ENCODE measurements around the gene RANBP3L. TPM values are rescaled to one million over a fixed set of nuclear protein-coding genes. Genes with fewer than 3 reads are reported as not detected.

The RANBP3L gene
- total and polyA plus RNA-seq, 9 of the 15 experiments (the other 6 are each of a cell fraction or from before 2014, with no cell fraction given), result 0.01 to 0.06 TPM; not detected in 7

- TF ChIP-seq TBP (optimal IDR thresholded peaks at IDR 0.05; ENCODE audit: low read depth, low read length) (no peak), ZNF76 (CRISPR knock-in tag; IDR thresholded peaks at IDR 0.05; ENCODE audit: borderline replicate concordance) (no peak), PHB (CRISPR knock-in tag; IDR thresholded peaks at IDR 0.05) (no peak), RBM34 (IDR thresholded peaks at IDR 0.05; ENCODE audit: borderline replicate concordance, insufficient read depth, low read length) (no peak), SAFB2 (IDR thresholded peaks at IDR 0.05; ENCODE audit: borderline replicate concordance, low read depth, low read length, severe bottlenecking) (no peak), EGR1 (conservative IDR thresholded peaks at IDR 0.05) (peak; percentile 46), BRF1 (IDR thresholded peaks at IDR 0.05; ENCODE audit: borderline replicate concordance, extremely low read depth, insufficient read length) (no peak), ZNF551 (CRISPR knock-in tag; IDR thresholded peaks at IDR 0.05) (no peak), TAF15 (IDR thresholded peaks at IDR 0.05; ENCODE audit: low read depth, low read length) (no peak), FOXM1 (IDR thresholded peaks at IDR 0.05; ENCODE audit: low read depth) (no peak), FOXM1 (CRISPR knock-in tag; IDR thresholded peaks at IDR 0.05; ENCODE audit: low read depth) (no peak; the same call in 1 of the 2 replicates), ILF3 (IDR thresholded peaks at IDR 0.05; ENCODE audit: borderline replicate concordance) (no peak), MTA1 (IDR thresholded peaks at IDR 0.05; ENCODE audit: borderline replicate concordance) (peak; percentile 59; the same call in 1 of the 2 replicates), ZNF384 (IDR thresholded peaks at IDR 0.05; ENCODE audit: low read depth, low read length) (no peak), ARID2 (IDR thresholded peaks at IDR 0.05) (0 out of 2 replicates have a peak, but pooled peaks have one; percentile 4), ZSCAN29 (IDR thresholded peaks at IDR 0.05) (no peak), ZNF146 (CRISPR knock-in tag; IDR thresholded peaks at IDR 0.05; ENCODE audit: unreplicated experiment) (no peak), PHTF2 (CRISPR knock-in tag; IDR thresholded peaks at IDR 0.05) (no peak), ZNF699 (CRISPR knock-in tag; IDR thresholded peaks at IDR 0.05; ENCODE audit: insufficient replicate concordance) (no peak), GTF3C2 (IDR thresholded peaks at IDR 0.05; ENCODE audit: borderline replicate concordance, extremely low read depth, insufficient read length) (no peak), RUNX1 (IDR thresholded peaks at IDR 0.05; ENCODE audit: low read depth) (no peak), KHSRP (IDR thresholded peaks at IDR 0.05) (no peak), THAP12 (CRISPR knock-in tag; IDR thresholded peaks at IDR 0.05) (no peak), CBX8 (IDR thresholded peaks at IDR 0.05; ENCODE audit: borderline replicate concordance, extremely low read depth, low read depth, low read length, poor library complexity, severe bottlenecking) (no peak)
Measured at GRCh38 chr5:36240779-36241630, 60.7 kb downstream of the RANBP3L start (continued).

Measured in K562 (cell line).